ENCODE measurements around the gene ETS1.

Gene ETS1

DNA sequence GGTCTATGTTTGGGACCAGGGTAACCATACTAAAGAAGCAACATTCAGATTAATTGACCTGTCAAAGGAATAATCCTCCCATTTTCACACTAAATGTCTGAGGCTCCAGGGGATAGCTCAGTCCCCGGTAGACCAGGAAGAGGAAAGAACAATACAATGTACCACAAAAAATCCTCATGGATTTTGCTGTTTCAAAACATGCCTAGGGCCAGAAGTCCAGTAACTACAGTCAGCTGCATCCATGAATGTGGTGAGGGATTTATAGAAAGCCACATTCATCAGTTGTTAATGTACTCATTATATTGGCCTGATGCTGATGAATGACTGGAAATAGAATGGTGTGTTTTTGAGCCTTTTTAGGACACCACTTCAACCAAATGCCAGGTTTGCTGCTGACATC is 6.9 kb upstream of the ETS1 start:
- no peak for DNase-seq (ENCODE audit: low spot score)

GRCh38 chr11:128593281-128593680 is 5.9 kb upstream of the ETS1 start:
- DNase-seq (ENCODE audit: low spot score) = no peak

GRCh38 chr11:128592454-128592853 is 5.1 kb upstream of the ETS1 start:
- DNase-seq (ENCODE audit: low spot score) = no peak

GRCh38 chr11:128590587-128590986 is 3.2 kb upstream of the ETS1 start:
- no peak for DNase-seq (ENCODE audit: low spot score)

- no peak for DNase-seq (ENCODE audit: low spot score)
Measured at GRCh38 chr11:128589998-128590397, 2.6 kb upstream of the ETS1 start.

- no peak for DNase-seq (ENCODE audit: low spot score)
Measured at GRCh38 chr11:128588093-128588492, 735 bp upstream of the ETS1 start.

GRCh38 chr11:128586689-128587088 is 669 bp downstream of the ETS1 start:
- DNase-seq (ENCODE audit: low spot score) = no peak

DNA sequence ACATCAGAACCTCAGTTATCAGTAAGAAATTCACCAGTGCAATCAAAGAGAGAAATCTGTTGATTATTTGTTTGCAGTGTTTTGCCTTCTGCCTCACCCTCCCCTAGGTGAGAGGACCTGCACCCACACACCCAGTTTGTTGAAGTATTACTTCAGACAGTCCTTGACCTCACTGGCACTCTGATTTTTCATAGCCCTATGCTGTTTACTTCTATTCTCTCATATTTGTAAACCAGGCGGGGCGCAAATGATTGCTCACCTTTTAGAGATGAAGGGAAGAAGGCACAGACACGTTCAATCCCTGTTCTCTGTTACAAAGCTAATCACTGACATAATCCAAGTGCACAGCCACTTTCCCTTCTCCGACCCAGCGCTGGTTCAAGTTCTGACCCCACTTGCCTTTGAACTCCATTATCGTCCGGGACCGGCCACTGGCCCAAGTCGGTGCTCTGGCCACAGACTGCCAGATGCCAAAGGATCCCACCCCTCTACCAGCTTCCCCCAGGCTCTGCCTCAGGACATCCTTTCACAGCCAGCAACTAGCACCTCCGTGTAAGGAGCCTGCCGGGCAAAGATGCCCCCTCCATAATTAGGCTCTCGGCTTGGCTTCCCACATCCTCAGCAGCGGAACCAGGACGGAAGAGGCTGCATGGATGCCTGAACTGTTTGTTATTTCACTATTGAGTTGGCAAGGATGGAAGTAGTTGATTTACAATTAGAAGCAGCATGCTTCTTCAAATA is 1.7 kb downstream of the ETS1 start:
- DNase-seq (ENCODE audit: low spot score) = no peak

- DNase-seq (ENCODE audit: low spot score) = no peak
Measured at GRCh38 chr11:128584253-128584652, 3.1 kb downstream of the ETS1 start.

DNA sequence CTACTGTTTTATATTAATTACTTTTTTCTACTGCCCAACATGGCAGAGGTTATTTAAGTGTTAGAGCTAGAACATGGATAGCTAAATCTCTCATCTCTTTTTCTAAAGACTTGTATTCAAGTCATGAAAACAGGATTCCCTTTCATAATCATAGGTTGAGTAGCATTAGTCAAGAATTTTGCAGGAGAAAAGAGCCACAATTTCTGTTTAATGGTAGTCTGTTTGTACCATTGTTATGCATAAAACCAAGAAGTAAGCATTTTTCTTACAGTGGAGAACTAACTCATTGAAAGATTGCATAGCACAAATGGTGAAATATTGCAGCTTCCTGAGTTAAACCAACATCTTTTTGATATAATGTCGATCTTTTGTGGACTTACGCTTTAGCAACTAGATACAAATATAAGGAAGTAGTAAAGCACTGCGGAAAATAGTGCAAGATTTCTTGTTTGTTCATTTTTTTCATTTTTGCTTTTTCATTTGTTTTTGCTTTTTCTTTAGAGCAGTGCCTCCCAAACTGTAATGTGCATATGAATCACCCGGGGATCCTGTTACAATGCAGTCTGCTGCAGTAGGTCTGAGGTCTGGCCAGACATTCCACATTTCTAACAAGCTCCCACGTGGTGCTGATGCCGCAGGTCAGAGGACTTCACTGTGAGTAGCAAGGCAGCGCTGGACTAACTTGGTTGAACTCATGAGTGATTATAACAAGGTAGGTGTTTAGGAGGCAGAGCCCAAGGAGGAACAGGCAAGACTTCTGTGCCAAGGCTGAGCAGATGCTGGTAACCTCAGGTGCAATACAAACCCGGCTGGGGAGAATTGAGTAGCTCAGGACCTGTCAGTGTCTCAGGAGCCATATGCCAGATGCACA is 4.6 kb downstream of the ETS1 start:
- no peak for DNase-seq (ENCODE audit: low spot score)

DNA sequence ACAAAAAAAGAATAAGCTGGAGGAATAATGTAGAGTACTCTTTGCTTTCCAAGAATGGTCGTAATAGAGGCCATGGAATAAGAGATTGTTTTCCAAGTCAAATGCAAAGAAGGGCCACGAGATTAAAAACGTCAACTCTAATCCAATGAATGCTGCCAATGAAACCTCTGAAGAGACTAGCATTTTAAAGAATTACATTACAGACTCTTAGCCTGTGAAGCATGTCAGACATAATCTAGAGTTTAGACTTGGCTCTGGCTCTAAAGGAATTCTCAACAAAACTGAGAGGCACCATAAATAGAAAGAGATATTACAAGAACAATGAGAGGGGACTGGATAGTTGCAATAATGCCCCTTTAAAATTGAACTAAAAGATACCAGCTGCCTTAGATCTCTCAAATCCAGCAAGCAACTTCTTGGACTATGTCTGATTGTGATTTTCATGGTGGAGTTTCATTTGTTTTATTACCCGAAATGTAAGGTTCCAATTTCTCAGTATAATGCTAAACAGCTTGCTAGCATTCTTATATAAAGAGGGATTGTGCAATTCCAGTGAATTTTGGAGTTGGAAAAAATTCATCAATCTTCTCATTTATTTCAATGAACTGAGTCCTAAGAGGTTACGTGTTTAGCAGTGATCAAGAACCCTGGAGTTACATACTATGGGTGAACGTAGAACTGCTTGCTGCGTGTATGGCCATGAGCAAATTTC is 5.6 kb downstream of the ETS1 start:
- DNase-seq (ENCODE audit: low spot score) = no peak

DNA sequence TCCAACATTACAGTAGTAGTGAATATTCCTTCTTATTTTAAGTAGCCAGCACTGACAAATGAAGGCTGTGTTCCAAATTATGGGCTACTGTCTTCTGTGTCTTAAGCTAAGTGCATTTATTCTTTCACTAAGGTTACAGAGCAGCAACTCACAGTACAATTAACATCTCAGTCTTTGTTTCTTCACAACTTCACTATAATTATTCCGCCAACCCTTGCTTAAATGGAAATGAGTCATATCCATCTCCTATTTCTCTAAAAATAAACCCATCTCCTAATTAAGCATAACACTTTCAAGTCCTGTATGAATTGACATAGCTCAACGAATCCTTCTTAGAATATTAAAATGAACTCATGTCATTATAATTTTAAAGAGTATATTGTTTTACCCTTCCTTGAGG is 6.7 kb downstream of the ETS1 start:
- DNase-seq (ENCODE audit: low spot score) = no peak

DNA sequence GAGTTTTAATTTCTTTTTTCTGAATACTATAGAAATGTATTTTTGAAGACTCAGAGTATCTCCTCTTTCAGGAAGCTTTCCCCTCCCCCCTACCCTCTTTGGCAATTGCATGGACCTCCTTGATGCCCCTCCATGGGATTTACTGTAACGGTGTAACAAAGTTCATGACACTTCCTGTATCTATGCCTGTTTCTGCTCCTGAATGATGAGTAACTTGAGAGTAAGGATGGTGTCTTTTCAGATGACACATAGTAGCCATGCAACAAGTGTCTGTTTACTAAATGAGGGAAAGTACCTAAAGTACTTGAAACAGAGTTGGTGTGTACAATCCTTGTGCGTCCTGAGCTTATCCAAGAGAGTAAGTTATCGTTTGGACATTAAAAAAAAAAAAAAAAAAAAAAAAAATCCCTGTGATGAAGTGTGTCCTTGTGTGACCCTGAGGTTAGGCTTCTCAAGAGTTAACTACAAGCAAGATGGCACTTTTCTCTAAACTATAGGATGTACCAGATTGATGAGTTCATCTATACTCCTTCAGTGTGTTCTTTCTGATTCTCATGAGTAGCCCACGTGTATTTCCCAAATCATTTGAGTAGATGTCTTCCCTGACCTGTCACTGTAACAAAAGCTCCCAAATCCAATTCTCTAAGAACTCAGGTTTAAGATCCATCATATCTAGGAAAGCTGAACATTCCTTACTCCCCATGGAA is 7.4 kb downstream of the ETS1 start:
- DNase-seq (ENCODE audit: low spot score) = no peak

GRCh38 chr11:128576555-128576954 is 10.8 kb downstream of the ETS1 start:
- no peak for DNase-seq (ENCODE audit: low spot score)

- DNase-seq (ENCODE audit: low spot score) = no peak
Measured at GRCh38 chr11:128575961-128576350, 11.4 kb downstream of the ETS1 start.

- no peak for DNase-seq (ENCODE audit: low spot score)
Measured at GRCh38 chr11:128575174-128575960, 12.0 kb downstream of the ETS1 start.

DNA sequence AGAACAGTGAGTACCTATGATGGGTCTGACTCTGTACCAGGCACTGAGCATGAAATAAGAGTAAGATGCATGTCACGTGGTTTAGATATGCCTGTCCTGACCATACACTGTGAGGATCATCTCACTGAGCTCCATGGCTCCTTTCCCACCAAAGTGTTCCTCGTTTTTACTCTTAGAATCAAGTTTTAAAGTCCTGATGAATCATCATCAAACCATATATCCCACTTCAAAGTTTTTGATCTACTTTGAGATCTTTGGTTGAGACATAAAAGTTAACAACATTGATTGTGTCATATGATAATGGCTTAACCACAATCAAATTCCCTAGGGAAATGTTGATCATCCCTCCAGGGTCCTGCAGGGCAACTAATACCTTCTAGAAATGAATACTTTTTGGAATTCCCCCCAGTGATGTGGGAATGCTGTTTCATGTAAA is 12.8 kb downstream of the ETS1 start:
- no peak for DNase-seq (ENCODE audit: low spot score)

DNA sequence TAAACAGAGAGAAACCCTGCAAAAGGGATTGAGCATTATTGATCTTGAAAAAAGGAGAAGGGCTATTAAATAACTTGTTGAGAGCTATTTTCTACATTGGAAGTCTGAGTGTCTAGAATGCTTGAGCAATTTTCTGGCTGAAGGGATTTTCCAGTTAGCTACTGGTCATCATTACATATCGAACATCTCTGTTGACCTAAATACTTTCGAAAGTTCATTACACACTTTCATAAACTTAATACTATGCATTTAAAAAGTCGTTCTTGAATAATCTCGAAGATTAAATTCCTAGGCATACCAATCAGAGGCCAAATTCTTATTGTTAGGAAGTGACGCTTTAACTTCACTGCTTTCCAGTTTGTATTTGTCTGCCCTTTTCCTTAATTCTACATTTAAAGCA is 13.7 kb downstream of the ETS1 start:
- no peak for DNase-seq (ENCODE audit: low spot score)

DNA sequence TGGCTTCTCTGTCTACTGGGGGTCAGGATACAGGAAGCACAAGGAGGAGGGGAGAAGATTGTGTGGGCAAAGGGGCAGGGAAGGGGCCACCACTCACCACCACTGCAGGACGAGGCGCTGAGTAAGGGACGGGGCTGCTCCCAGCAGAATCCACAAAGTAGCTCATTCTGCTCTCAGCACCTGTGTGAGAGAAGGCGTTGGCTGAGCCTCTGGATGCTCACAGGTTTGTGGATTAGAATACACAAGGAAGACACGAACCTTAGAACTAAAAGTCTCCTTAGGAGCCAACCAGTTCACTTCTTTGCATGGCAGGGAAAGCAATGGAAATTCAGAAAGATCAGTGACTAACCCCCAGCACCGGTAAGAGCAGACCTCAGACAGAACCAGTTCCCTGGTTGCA is 14.4 kb downstream of the ETS1 start:
- no peak for DNase-seq (ENCODE audit: low spot score)

- DNase-seq (ENCODE audit: low spot score) = no peak
Measured at GRCh38 chr11:128570632-128571031, 16.7 kb downstream of the ETS1 start.

- DNase-seq (ENCODE audit: low spot score) = no peak
Measured at GRCh38 chr11:128569291-128569690, 18.1 kb downstream of the ETS1 start.
